ENCODE measurements around the gene AP3B1.

GRCh38 chr5:78129597-78129996, 164.9 kb downstream of the AP3B1 start:
- TF ChIP-seq, protein P1, sequence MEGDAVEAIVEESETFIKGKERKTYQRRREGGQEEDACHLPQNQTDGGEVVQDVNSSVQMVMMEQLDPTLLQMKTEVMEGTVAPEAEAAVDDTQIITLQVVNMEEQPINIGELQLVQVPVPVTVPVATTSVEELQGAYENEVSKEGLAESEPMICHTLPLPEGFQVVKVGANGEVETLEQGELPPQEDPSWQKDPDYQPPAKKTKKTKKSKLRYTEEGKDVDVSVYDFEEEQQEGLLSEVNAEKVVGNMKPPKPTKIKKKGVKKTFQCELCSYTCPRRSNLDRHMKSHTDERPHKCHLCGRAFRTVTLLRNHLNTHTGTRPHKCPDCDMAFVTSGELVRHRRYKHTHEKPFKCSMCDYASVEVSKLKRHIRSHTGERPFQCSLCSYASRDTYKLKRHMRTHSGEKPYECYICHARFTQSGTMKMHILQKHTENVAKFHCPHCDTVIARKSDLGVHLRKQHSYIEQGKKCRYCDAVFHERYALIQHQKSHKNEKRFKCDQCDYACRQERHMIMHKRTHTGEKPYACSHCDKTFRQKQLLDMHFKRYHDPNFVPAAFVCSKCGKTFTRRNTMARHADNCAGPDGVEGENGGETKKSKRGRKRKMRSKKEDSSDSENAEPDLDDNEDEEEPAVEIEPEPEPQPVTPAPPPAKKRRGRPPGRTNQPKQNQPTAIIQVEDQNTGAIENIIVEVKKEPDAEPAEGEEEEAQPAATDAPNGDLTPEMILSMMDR (IDR thresholded peaks at IDR 0.05; ENCODE audit: insufficient read depth, low read length): no peak
- no peak for TF ChIP-seq REST (IDR thresholded peaks at IDR 0.05; ENCODE audit: insufficient replicate concordance, low read depth)
